Osteoblast (primary cell): Measurements from ENCODE around the gene LGI2. TPM values are rescaled to one million over a fixed set of nuclear protein-coding genes. Genes with fewer than 3 reads are reported as not detected.

Source experiments
- DNase-seq: peaks from one replicate; pipeline ENCODE4 v3.0.0; 2011; ENCODE audit warnings: low spot score, mixed read lengths; ENCODE audit not compliant: insufficient read length; ENCODE audit errors: missing footprints
- H2AFZ ChIP-seq: 2 replicates; pipeline ENCODE4 v1.6.0; 2011; ENCODE audit warnings: mild to moderate bottlenecking, low read length
- H3K27ac ChIP-seq: 2 replicates; pipeline ENCODE4 v1.5.1; 2011; ENCODE audit warnings: mild to moderate bottlenecking, low read depth, low read length, moderate library complexity
- H3K27me3 ChIP-seq: 2 replicates; pipeline ENCODE4 v1.6.0; 2012; ENCODE audit warnings: mild to moderate bottlenecking, control low read depth, inconsistent platforms, low read length, moderate library complexity; ENCODE audit not compliant: insufficient read depth
- H3K36me3 ChIP-seq: 2 replicates; pipeline ENCODE4 v1.5.1; 2011; ENCODE audit warnings: mild to moderate bottlenecking, low read length, control low read depth, moderate library complexity; ENCODE audit not compliant: insufficient read depth
- H3K4me1 ChIP-seq: 2 replicates; pipeline ENCODE4 v1.5.1; 2011; ENCODE audit warnings: mild to moderate bottlenecking, low read length, control low read depth, moderate library complexity; ENCODE audit not compliant: insufficient read depth
- H3K4me2 ChIP-seq: 2 replicates; pipeline ENCODE4 v1.6.0; 2011; ENCODE audit warnings: mild to moderate bottlenecking, low read length; ENCODE audit not compliant: insufficient read depth
- H3K4me3 ChIP-seq: fragments of 200-600 bp; sonication (generic); 3 replicates; pipeline ENCODE4 v1.5.1; 2012; ENCODE audit warnings: mild to moderate bottlenecking, low read length, inconsistent platforms; ENCODE audit not compliant: insufficient read depth
- H3K79me2 ChIP-seq: 2 replicates; pipeline ENCODE4 v1.6.0; 2012; ENCODE audit warnings: mild to moderate bottlenecking, low read length, control low read depth, inconsistent platforms; ENCODE audit not compliant: insufficient read depth
- H3K9me3 ChIP-seq: 2 replicates; pipeline ENCODE4 v1.5.1; 2011; ENCODE audit warnings: low read depth, low read length, control low read depth
- H4K20me1 ChIP-seq: 2 replicates; pipeline ENCODE4 v1.6.0; 2012; ENCODE audit warnings: mild to moderate bottlenecking, low read length, control low read depth; ENCODE audit not compliant: insufficient read depth
- total RNA-seq: library from RNA; depleted of rRNA; stranded (reverse); fragments of >200 nt; gene quantifications from 2 replicates; pipeline ENCODE4 v1.2.3, GENCODE V29; 2012
- TF ChIP-seq, protein P1 (sequence below): IDR thresholded peaks from 2 replicates; pipeline ENCODE4 v1.5.1; 2011; ENCODE audit warnings: mild to moderate bottlenecking, low read depth, low read length, moderate library complexity; ENCODE audit errors: extremely low read depth

Gene LGI2
- total RNA-seq, 1 donor = under 0.01 TPM

DNA sequence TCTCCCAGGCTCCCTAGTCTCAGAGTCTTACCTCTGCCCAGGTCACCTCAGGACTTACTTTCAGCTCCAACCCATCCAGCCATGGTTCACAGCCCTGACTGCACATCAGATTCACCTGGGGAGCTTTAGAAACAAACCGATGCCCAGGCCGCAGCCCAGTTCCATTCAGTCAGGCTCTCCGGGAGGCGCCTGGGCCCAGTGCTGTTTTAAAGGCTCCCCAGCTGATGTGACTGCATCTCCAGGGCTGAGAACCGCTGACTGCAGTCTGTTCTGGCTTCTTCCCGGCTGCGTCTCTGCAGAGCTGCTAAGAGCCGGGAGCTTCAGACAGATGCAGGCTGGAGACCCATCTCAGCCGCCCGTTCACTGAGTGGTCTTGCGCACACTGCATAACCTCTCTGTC is 44.4 kb upstream of the LGI2 start:
- DNase-seq = no peak
- Histone ChIP-seq H3K4me2 (no peak overlapping the region), H3K27me3 (peaks cover 30% of the 10 kb centered on the region), H3K36me3 (no peaks in the 10 kb centered on the region), H3K4me3 (no peak overlapping the region), H3K79me2 (no peaks in the 10 kb centered on the region), H2AFZ (no peak overlapping the region), H3K27ac (no peak overlapping the region), H3K9me3 (no peaks in the 10 kb centered on the region), H3K4me1 (no peaks in the 10 kb centered on the region), H4K20me1 (no peaks in the 10 kb centered on the region)
- TF ChIP-seq, protein P1, sequence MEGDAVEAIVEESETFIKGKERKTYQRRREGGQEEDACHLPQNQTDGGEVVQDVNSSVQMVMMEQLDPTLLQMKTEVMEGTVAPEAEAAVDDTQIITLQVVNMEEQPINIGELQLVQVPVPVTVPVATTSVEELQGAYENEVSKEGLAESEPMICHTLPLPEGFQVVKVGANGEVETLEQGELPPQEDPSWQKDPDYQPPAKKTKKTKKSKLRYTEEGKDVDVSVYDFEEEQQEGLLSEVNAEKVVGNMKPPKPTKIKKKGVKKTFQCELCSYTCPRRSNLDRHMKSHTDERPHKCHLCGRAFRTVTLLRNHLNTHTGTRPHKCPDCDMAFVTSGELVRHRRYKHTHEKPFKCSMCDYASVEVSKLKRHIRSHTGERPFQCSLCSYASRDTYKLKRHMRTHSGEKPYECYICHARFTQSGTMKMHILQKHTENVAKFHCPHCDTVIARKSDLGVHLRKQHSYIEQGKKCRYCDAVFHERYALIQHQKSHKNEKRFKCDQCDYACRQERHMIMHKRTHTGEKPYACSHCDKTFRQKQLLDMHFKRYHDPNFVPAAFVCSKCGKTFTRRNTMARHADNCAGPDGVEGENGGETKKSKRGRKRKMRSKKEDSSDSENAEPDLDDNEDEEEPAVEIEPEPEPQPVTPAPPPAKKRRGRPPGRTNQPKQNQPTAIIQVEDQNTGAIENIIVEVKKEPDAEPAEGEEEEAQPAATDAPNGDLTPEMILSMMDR = no peak

DNA sequence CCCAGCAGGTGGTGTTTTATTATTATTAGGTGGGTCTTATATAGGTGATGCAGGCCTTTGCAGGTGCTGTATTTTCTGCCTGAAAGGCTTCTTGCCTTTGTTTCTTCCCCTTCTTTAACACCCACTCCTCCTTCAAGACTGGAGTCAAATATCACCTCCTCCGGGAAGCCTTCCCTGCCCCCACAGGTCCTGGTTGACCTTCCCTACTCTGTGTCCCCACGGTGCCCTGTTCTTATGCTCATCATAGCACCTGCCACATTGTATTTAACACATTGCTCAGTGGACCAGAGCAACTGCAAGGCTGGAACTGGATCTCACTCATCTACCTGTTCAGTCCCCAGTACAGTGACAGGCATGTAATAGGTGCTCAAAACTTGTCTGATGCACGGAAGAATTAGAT is 39.8 kb upstream of the LGI2 start:
- Histone ChIP-seq H3K4me2 (no peak overlapping the region), H4K20me1 (no peaks in the 10 kb centered on the region), H3K27ac (no peak overlapping the region), H3K4me1 (no peaks in the 10 kb centered on the region), H3K36me3 (no peaks in the 10 kb centered on the region), H3K9me3 (no peaks in the 10 kb centered on the region), H2AFZ (no peak overlapping the region), H3K4me3 (no peak overlapping the region), H3K79me2 (no peaks in the 10 kb centered on the region), H3K27me3 (peaks cover 21% of the 10 kb centered on the region)
- no peak for DNase-seq
- TF ChIP-seq, protein P1 = no peak

DNA sequence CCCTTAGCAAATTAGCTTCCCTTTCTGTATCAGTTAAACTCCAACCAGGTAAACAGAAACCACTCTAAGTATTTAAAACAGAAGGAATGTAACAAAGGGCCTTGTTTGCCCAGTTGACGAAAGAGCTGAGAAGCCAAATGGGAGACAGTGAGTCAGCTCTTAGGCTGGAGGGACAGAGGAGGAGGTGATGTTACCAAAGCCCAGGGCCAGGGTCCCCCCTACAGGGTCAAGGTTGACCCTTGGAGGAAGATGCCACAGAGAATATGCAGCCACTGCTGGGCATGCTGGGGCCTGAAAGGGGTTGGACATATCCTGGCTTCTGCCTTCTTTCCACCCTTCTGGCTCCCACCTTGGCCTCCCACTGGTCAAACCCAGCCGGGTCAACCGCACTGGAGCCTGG is 38.3 kb upstream of the LGI2 start:
- H3K79me2 ChIP-seq = no peaks in the 10 kb centered on the region
- H4K20me1 ChIP-seq = no peaks in the 10 kb centered on the region
- no peak overlapping the region for H2AFZ ChIP-seq
- H3K27ac ChIP-seq = no peak overlapping the region
- TF ChIP-seq, protein P1 = no peak
- peaks cover 20% of the 10 kb centered on the region for H3K27me3 ChIP-seq
- no peaks in the 10 kb centered on the region for H3K4me1 ChIP-seq
- no peaks in the 10 kb centered on the region for H3K36me3 ChIP-seq
- no peaks in the 10 kb centered on the region for H3K9me3 ChIP-seq
- no peak overlapping the region for H3K4me2 ChIP-seq
- H3K4me3 ChIP-seq = no peak overlapping the region
- no peak for DNase-seq

DNA sequence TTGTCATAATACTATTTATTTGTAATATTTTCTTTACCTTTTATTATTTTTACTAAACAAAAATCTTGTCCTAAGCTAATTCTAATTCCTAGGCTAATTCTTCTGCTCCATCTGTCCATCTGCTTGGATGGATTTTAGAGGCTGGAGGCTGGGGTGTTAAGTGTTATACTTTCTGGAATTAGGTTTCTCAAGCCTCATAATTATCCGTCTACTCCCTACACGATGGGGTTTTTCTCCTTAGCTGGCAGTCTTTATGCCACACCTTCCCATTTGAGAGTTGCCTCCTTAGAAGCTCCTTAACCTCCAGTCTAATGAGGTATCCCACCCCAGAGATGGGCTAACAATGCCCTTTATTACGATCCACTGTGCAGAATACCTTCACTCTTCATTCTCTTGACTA is 37.6 kb upstream of the LGI2 start:
- no peak overlapping the region for H3K4me3 ChIP-seq
- no peak overlapping the region for H3K4me2 ChIP-seq
- TF ChIP-seq, protein P1 = no peak
- H3K4me1 ChIP-seq = no peaks in the 10 kb centered on the region
- DNase-seq = no peak
- no peaks in the 10 kb centered on the region for H3K9me3 ChIP-seq
- H4K20me1 ChIP-seq = no peaks in the 10 kb centered on the region
- no peak overlapping the region for H2AFZ ChIP-seq
- H3K27ac ChIP-seq = no peak overlapping the region
- H3K79me2 ChIP-seq = no peaks in the 10 kb centered on the region
- H3K36me3 ChIP-seq = no peaks in the 10 kb centered on the region
- peaks cover 17% of the 10 kb centered on the region for H3K27me3 ChIP-seq
